ENCODE data around the gene GJB3.

DNA sequence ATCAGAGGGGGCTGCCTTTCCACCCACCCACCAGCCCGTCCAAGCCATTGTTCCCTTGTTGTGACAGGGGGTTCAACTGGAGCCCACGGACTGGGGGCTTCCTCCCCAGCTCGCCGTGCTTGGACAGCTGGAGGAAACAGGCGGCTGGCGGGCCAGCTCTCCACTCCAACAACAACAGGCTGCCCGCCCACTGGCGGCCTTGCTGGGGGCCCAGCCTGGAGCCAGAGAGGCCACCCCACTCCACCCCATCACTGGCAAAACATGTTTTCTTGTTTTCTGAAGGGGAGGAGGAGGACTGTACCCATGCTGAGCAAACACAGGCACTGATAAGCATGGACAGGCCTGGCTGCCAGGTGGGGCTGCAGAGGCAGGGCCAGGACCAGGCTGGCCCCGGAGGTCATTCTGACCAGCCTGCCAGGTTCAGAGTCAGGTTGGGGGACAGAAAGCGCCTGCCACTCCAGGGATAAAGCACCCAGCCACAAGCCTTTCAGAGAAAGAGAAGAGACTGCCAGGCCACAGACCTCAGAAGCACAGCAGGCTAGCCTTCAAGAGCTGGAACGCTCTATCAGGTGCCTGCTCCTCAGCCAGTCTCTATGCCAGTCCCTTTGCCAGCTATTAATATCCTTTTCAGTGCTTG, 44.6 kb downstream of the GJB3 start:
- TF ChIP-seq POLR2AphosphoS5 (IDR thresholded peaks at IDR 0.05; ENCODE audit: borderline replicate concordance, low read depth, low read length): no peak
- TF ChIP-seq EZH2 (IDR thresholded peaks at IDR 0.05): no peak
- no peak for TF ChIP-seq FOXP2 (optimal IDR thresholded peaks at IDR 0.05; ENCODE audit: control extremely low read depth, extremely low read length, insufficient read depth)

All from SK-N-MC (cell line).